WTC11 (cell line): ENCODE measurements around the gene POC1A. TPM values are rescaled to one million over a fixed set of nuclear protein-coding genes. Genes with fewer than 3 reads are reported as not detected.

ENCODE experiments used
- ATAC-seq: fragments of 200-7000 bp; cut with Tn5 transposase; 2 replicates; pipeline ENCODE4 v1.10.0; 2021; ENCODE audit warnings: mild to moderate bottlenecking, moderate library complexity
- CTCF ChIA-PET: fragments of 300-600 bp; sonication (Branson Sonifier 250); formaldehyde crosslinking; loops from one replicate; lab custom pipeline; 2021; ENCODE audit warnings: antibody characterized with exemption; lab: Charles Lee
- POLR2A ChIA-PET: fragments of 350-600 bp; sonication (Branson Sonifier 250); formaldehyde crosslinking; loops from one replicate; lab custom pipeline; 2021; ENCODE audit warnings: antibody characterized with exemption; lab: Charles Lee
- DNase-seq: peaks from one replicate; pipeline ENCODE4 v3.0.0; 2021; ENCODE audit warnings: low spot score
- H3K27ac Mint-ChIP-seq: 2 replicates; pipeline ENCODE4 v1.8.0; 2021; ENCODE audit warnings: mixed read lengths
- H3K27me3 Mint-ChIP-seq: 2 replicates; pipeline ENCODE4 v1.8.0; 2021; ENCODE audit warnings: low read depth, mild to moderate bottlenecking, moderate library complexity, mixed read lengths
- H3K36me3 Mint-ChIP-seq: 2 replicates; pipeline ENCODE4 v1.8.0; 2021; ENCODE audit warnings: mixed read lengths
- H3K4me1 Mint-ChIP-seq: 2 replicates; pipeline ENCODE4 v1.8.0; 2022; ENCODE audit warnings: mixed read lengths
- H3K4me3 Mint-ChIP-seq: 2 replicates; pipeline ENCODE4 v1.8.0; 2021; ENCODE audit warnings: mild to moderate bottlenecking, moderate library complexity, mixed read lengths
- H3K9me3 Mint-ChIP-seq: 2 replicates; pipeline ENCODE4 v1.8.0; 2021; ENCODE audit warnings: mixed read lengths
- CTCF ChIP-seq: fragments of 200-600 bp; IDR thresholded peaks from 2 replicates; pipeline ENCODE4 v1.8.0; 2022; ENCODE audit warnings: antibody characterized with exemption
- ELF4 ChIP-seq: sonication (generic); formaldehyde crosslinking; IDR thresholded peaks from 2 replicates; pipeline ENCODE4 v1.8.1; 2022; ENCODE audit warnings: low read depth, mild to moderate bottlenecking, moderate library complexity, missing genetic modification reagents
- ESRRA ChIP-seq: sonication (generic); formaldehyde crosslinking; IDR thresholded peaks from 2 replicates; pipeline ENCODE4 v1.8.1; 2022; ENCODE audit warnings: mild to moderate bottlenecking, missing genetic modification reagents, borderline replicate concordance
- ETV6 ChIP-seq: sonication (generic); formaldehyde crosslinking; IDR thresholded peaks from 2 replicates; pipeline ENCODE4 v1.8.1; 2022; ENCODE audit warnings: mild to moderate bottlenecking, missing genetic modification reagents
- GABPB1 ChIP-seq: sonication (generic); formaldehyde crosslinking; IDR thresholded peaks from 2 replicates; pipeline ENCODE4 v1.8.1; 2023; ENCODE audit warnings: mild to moderate bottlenecking, missing genetic modification reagents
- GRHL2 ChIP-seq: fragments of 250-450 bp; sonication (Bioruptor Pico); IDR thresholded peaks from 2 replicates; pipeline ENCODE4 v1.8.0; 2022; ENCODE audit warnings: mild to moderate bottlenecking, moderate library complexity; ENCODE audit not compliant: insufficient replicate concordance, severe bottlenecking
- IRF2 ChIP-seq: sonication (generic); formaldehyde crosslinking; IDR thresholded peaks from 2 replicates; pipeline ENCODE4 v1.8.0; 2022; ENCODE audit warnings: low read depth, missing genetic modification reagents, borderline replicate concordance
- MLX ChIP-seq: sonication (generic); formaldehyde crosslinking; IDR thresholded peaks from 2 replicates; pipeline ENCODE4 v1.8.1; 2023; ENCODE audit warnings: mild to moderate bottlenecking, missing genetic modification reagents, moderate library complexity
- OVOL2 ChIP-seq: fragments of 250-450 bp; sonication (Bioruptor Pico); IDR thresholded peaks from 2 replicates; pipeline ENCODE4 v1.9.0; 2021; ENCODE audit warnings: mild to moderate bottlenecking, borderline replicate concordance
- TCF7 ChIP-seq: sonication (generic); formaldehyde crosslinking; IDR thresholded peaks from 2 replicates; pipeline ENCODE4 v1.8.0; 2022; ENCODE audit warnings: mild to moderate bottlenecking, low read depth, missing genetic modification reagents, moderate library complexity
- TEAD1 ChIP-seq: sonication (generic); formaldehyde crosslinking; IDR thresholded peaks from 2 replicates; pipeline ENCODE4 v1.8.0; 2022; ENCODE audit warnings: mild to moderate bottlenecking, missing genetic modification reagents
- TEAD4 ChIP-seq: sonication (generic); formaldehyde crosslinking; IDR thresholded peaks from 2 replicates; pipeline ENCODE4 v1.8.0; 2022; ENCODE audit warnings: mild to moderate bottlenecking, missing genetic modification reagents
- ZMAT4 ChIP-seq: fragments of 250-450 bp; sonication (Bioruptor Pico); IDR thresholded peaks from 2 replicates; pipeline ENCODE4 v1.9.0; 2021; ENCODE audit warnings: mild to moderate bottlenecking
- ZNF219 ChIP-seq: sonication (generic); formaldehyde crosslinking; IDR thresholded peaks from 2 replicates; pipeline ENCODE4 v1.8.0; 2023; ENCODE audit warnings: missing genetic modification reagents, mild to moderate bottlenecking, borderline replicate concordance
- ZNF425 ChIP-seq: fragments of 250-450 bp; sonication (Bioruptor Pico); conservative IDR thresholded peaks from 2 replicates; pipeline ENCODE4 v1.9.0; 2021; ENCODE audit warnings: mild to moderate bottlenecking
- total RNA-seq: library from RNA; stranded (reverse); gene quantifications from 3 replicates; pipeline ENCODE4 v1.2.3, GENCODE V29; 2021
- TF ChIP-seq, protein P1 (sequence below): sonication (generic); formaldehyde crosslinking; IDR thresholded peaks from 2 replicates; pipeline ENCODE4 v1.8.0; 2022; ENCODE audit warnings: missing genetic modification reagents
- TF ChIP-seq, protein P2 (sequence below): sonication (generic); formaldehyde crosslinking; IDR thresholded peaks from 2 replicates; pipeline ENCODE4 v1.8.0; 2023; ENCODE audit warnings: missing genetic modification reagents
- TF ChIP-seq, protein P3 (sequence below): sonication (generic); formaldehyde crosslinking; IDR thresholded peaks from 2 replicates; pipeline ENCODE4 v1.8.1; 2023; ENCODE audit warnings: mild to moderate bottlenecking, missing genetic modification reagents

Gene POC1A
- total RNA-seq, 1 experiment from 2014 or later = 31.3 TPM

DNA sequence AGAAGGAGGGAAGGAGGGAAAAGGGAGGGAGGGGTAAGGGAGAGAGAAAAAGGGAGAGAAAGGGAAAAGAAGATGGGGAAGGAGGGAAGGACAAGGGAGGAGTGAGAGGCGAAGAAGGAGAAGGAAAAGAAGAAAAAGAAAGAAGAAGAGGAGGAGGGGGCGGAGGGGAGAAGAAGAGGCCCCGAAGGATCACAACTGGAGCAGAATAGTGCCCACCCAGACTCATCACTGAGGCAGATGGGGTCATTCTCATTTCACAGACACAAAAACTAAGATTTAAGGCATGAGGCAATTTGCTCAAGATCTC, 41.0 kb upstream of the POC1A start:
- no peak overlapping the region for H3K27ac Mint-ChIP-seq
- peaks cover 11% of the 10 kb centered on the region for H3K27me3 Mint-ChIP-seq
- H3K36me3 Mint-ChIP-seq = peaks cover 3% of the 10 kb centered on the region
- H3K9me3 Mint-ChIP-seq = no peaks in the 10 kb centered on the region
- POLR2A ChIA-PET = no interaction called here
- DNase-seq (no peak), ATAC-seq (no peak)
- H3K4me3 Mint-ChIP-seq = no peak overlapping the region
- H3K4me1 Mint-ChIP-seq = peaks cover 15% of the 10 kb centered on the region
- TF ChIP-seq IRF2 (CRISPR knock-in tag) = no peak
- TF ChIP-seq ELF4 = no peak
- no peak for TF ChIP-seq ZNF219
- no peak for TF ChIP-seq TEAD1 (CRISPR knock-in tag)
- TF ChIP-seq TCF7 = no peak
- no peak for TF ChIP-seq ESRRA (CRISPR knock-in tag)
- TF ChIP-seq, protein P1, sequence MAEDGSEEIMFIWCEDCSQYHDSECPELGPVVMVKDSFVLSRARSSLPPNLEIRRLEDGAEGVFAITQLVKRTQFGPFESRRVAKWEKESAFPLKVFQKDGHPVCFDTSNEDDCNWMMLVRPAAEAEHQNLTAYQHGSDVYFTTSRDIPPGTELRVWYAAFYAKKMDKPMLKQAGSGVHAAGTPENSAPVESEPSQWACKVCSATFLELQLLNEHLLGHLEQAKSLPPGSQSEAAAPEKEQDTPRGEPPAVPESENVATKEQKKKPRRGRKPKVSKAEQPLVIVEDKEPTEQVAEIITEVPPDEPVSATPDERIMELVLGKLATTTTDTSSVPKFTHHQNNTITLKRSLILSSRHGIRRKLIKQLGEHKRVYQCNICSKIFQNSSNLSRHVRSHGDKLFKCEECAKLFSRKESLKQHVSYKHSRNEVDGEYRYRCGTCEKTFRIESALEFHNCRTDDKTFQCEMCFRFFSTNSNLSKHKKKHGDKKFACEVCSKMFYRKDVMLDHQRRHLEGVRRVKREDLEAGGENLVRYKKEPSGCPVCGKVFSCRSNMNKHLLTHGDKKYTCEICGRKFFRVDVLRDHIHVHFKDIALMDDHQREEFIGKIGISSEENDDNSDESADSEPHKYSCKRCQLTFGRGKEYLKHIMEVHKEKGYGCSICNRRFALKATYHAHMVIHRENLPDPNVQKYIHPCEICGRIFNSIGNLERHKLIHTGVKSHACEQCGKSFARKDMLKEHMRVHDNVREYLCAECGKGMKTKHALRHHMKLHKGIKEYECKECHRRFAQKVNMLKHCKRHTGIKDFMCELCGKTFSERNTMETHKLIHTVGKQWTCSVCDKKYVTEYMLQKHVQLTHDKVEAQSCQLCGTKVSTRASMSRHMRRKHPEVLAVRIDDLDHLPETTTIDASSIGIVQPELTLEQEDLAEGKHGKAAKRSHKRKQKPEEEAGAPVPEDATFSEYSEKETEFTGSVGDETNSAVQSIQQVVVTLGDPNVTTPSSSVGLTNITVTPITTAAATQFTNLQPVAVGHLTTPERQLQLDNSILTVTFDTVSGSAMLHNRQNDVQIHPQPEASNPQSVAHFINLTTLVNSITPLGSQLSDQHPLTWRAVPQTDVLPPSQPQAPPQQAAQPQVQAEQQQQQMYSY (CRISPR knock-in tag) = no peak
- no peak for TF ChIP-seq GRHL2 (CRISPR knock-in tag)
- no peak for TF ChIP-seq TEAD4 (CRISPR knock-in tag)
- no peak for TF ChIP-seq ETV6 (CRISPR knock-in tag)
- no peak for TF ChIP-seq CTCF
- TF ChIP-seq, protein P2, sequence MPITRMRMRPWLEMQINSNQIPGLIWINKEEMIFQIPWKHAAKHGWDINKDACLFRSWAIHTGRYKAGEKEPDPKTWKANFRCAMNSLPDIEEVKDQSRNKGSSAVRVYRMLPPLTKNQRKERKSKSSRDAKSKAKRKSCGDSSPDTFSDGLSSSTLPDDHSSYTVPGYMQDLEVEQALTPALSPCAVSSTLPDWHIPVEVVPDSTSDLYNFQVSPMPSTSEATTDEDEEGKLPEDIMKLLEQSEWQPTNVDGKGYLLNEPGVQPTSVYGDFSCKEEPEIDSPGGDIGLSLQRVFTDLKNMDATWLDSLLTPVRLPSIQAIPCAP (CRISPR knock-in tag) = no peak
- no peak for TF ChIP-seq ZNF425
- TF ChIP-seq MLX = no peak
- TF ChIP-seq OVOL2 (CRISPR knock-in tag) = no peak
- TF ChIP-seq, protein P3, sequence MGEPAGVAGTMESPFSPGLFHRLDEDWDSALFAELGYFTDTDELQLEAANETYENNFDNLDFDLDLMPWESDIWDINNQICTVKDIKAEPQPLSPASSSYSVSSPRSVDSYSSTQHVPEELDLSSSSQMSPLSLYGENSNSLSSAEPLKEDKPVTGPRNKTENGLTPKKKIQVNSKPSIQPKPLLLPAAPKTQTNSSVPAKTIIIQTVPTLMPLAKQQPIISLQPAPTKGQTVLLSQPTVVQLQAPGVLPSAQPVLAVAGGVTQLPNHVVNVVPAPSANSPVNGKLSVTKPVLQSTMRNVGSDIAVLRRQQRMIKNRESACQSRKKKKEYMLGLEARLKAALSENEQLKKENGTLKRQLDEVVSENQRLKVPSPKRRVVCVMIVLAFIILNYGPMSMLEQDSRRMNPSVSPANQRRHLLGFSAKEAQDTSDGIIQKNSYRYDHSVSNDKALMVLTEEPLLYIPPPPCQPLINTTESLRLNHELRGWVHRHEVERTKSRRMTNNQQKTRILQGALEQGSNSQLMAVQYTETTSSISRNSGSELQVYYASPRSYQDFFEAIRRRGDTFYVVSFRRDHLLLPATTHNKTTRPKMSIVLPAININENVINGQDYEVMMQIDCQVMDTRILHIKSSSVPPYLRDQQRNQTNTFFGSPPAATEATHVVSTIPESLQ (CRISPR knock-in tag) = no peak
- TF ChIP-seq GABPB1 (CRISPR knock-in tag) = no peak
- TF ChIP-seq ZMAT4 (CRISPR knock-in tag) = no peak
- CTCF ChIA-PET = interaction anchor here (0.5 to 2.6 kb wide), 3 partner anchors 10 to 25 kb away, joined by 3 to 8 read pairs (median 4); no protein-coding TSS in a partner anchor
